GM18868 (cell line): ENCODE data around the gene SLC35A3.
A peak's percentile ranks its signal among the peaks of the same experiment; 100 is the strongest.
"Not testable (repeated sequence)": the region's sequence is repeated elsewhere in the genome, so short reads cannot be mapped to it uniquely, and the experiment has no call there.

Experiments used
- ATAC-seq: cut with Tn5 transposase; IDR thresholded peaks from one replicate; pipeline ENCODE4 v1.9.1; 2021; ENCODE audit warnings: mild to moderate bottlenecking, moderate library complexity; ENCODE audit not compliant: unreplicated experiment

SLC35A3 gene

GRCh38 chr1:99969729-99970621 is at the start of gene SLC35A3:
Gene SLC35A3, plus strand, starts transcription at chr1:99969996. Its CDS starts 23,559 bp downstream, at chr1:99993555.
- peak; percentile 89 for ATAC-seq

- ATAC-seq, result no peak
Observed at GRCh38 chr1:99934801-99935200, 35.0 kb upstream of the SLC35A3 start.

DNA sequence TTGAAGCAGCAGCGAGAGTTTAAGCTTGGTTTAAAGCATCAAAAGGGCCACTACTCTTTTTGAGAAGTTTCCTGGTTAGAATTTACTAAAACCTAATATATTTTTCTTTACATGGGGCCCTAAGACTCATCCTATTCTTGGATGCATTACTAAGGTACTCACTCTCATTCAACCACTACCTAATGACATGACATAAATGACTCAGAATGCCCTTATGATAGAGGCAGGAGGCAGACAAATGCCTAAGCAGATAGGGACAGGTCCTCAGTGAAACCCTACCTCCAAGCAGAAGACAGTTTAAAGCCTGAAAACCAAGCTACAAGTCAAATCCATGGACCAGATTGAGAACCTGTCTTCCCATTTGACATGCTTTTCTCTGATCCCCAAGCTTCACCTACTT is 34.3 kb upstream of the SLC35A3 start:
- no peak for ATAC-seq

- no peak for ATAC-seq
Observed at GRCh38 chr1:99936071-99936470, 33.7 kb upstream of the SLC35A3 start.

DNA sequence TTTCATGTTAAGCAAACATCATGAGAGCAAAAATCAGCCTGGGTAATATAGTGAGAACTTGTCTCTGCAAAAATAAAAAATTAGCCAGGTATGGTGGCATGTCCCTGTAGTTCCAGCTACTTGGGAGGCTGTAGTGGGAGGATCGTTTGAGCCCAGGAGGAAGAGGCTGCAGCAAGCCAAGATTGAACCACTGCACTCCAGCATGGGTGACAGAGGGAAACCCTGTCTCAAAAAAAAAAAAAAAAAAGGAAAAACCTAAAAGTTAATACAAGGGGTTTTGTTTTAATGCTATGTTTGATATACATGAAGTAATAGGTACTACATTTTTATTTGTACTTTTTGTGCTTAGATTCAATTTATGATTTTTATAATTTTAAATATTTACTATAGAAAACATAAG is 27.1 kb upstream of the SLC35A3 start:
- no peak for ATAC-seq

DNA sequence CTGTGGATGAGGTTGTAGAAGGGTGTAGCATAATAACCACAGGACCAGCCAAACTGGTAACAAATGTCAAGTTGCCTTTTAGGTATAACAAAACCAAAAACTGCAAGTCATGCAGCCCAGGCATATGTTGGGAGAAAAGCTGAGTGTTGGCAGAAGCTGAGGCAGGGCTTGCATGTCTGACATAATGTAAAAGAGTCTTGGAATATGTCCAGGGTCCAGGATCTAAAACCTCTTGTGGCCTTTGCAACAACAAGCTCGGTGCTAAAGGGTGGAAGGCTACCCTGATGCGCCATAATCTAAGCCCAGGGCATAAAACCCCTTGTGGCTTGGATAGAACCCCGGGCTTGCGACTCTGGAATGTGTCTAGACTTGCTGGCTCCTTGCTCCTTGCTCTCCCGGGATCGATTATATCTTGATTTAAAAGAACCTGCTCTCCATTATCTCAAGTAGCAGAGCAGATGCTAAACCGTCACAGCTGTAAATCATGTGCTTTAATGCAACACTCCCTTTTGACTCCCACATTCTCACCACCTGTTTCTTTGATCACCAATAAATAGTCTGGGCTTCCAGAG is 26.5 kb upstream of the SLC35A3 start:
- no peak for ATAC-seq

GRCh38 chr1:99944192-99944591 is 25.6 kb upstream of the SLC35A3 start:
- ATAC-seq, result no peak

DNA sequence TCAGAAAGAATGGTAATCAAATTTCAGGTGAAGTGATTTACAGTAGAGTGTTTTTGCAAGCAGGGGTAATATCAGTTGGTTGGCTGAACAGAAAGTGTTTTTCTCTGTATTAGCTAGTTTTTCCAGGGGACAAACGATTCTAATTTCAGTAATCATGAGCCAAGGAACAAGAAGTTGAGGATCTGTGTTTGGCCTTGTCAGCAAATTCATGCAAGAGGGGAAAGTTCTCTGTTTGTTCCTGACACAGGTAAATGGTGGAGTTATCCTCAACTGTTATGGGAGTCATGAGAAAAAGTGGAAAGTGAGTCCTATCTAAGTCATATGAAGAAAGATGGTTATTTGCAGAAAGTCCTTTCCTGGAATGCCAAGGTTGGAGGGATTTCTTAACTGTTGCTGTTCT is 24.6 kb upstream of the SLC35A3 start:
- ATAC-seq, result no peak

DNA sequence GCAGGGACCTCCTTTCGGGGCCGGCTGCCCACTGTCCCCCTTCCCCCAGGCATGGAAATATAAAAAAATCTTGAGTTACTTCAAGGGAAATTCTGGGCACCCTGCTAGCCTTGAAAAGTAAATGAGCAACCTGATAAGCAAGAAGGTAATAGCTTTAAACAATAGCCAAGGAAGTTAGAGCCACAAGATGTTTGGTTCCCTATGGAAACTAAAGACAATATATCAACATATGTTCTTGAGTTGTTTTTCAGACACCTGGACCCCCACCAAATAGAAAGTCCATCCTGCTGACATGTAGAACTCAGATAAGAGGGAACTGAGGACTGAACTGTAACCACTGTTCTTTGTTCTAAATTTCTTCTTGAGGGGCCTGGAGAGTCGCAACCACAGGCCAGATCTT is 19.3 kb upstream of the SLC35A3 start:
- ATAC-seq, result no peak

- ATAC-seq, result no peak
Observed at GRCh38 chr1:99952522-99952921, 17.3 kb upstream of the SLC35A3 start.

- ATAC-seq, result no peak
Observed at GRCh38 chr1:99955375-99955774, 14.4 kb upstream of the SLC35A3 start.

- ATAC-seq, result no peak
Observed at GRCh38 chr1:99956755-99957154, 13.0 kb upstream of the SLC35A3 start.

GRCh38 chr1:99957818-99958217 is 12.0 kb upstream of the SLC35A3 start:
- no peak for ATAC-seq

- not testable (repeated sequence) for ATAC-seq
Observed at GRCh38 chr1:99959189-99959705, 10.5 kb upstream of the SLC35A3 start.

DNA sequence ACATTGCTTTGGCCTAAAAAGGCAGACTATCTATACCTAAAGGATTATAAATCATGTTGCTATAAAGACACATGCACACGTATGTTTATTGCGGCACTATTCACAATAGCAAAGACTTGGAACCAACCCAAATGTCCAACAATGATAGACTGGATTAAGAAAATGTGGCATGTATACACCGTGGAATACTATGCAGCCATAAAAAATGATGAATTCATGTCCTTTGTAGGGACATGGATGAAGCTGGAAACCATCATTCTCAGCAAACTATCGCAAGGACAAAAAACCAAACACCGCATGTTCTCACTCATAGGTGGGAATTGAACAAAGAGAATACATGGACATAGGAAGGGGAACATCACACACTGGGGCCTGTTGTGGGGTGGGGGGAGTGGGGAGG is 9.5 kb upstream of the SLC35A3 start:
- ATAC-seq, result not testable (repeated sequence)

GRCh38 chr1:99963041-99963795 is 6.6 kb upstream of the SLC35A3 start:
- no peak for ATAC-seq

GRCh38 chr1:99964806-99965205 is 5.0 kb upstream of the SLC35A3 start:
- ATAC-seq, result no peak

- ATAC-seq, result no peak
Observed at GRCh38 chr1:99965646-99966375, 4.0 kb upstream of the SLC35A3 start.

DNA sequence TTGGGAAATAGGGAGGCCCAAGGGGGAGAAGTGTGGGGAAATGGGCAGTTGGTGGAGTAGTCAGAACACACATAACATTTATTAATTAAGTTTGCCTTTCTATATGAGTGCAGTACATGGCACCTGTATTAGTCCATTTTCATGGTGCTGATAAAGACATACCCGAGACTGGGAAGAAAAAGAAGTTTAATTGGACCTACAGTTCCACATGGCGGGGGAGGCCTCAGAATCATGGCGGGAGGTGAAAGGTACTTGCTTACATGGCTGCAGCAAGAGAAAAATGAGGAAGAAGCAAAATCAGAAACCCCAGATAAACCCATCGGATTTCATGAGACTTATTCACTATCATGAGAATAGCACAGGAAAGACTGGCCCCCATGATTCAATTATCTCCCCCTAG is 1.6 kb upstream of the SLC35A3 start:
- ATAC-seq, result no peak

DNA sequence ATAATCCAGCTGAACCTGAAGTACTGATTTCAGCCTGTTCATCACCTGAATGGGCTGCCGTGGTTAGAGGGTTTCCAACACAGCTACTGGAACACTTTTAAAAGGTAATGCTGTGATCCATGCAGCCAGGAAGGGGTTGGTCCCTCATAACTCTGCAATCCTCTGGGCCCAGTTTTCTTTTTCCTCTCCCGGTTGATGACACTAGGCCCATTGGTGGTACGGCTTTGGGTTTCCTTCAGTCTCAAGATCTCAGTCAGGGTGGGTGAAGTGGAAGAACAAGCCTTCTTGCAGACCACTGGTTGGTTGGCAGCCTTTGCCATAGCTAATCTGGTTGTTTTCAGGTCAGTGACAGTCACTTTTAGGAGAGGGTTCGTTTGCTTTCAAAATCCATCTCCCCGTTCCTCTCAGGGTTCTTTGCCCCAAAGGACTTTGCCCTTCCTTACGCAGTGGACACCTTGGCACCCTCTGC is 502 bp upstream of the SLC35A3 start:
- ATAC-seq, result peak; percentile 13
